ENCODE measurements around the gene NEURL1B. TPM values are rescaled to one million over a fixed set of nuclear protein-coding genes. Genes with fewer than 3 reads are reported as not detected.

NEURL1B gene
- total RNA-seq, 1 donor from 2014 or later = 9.8 TPM

DNA sequence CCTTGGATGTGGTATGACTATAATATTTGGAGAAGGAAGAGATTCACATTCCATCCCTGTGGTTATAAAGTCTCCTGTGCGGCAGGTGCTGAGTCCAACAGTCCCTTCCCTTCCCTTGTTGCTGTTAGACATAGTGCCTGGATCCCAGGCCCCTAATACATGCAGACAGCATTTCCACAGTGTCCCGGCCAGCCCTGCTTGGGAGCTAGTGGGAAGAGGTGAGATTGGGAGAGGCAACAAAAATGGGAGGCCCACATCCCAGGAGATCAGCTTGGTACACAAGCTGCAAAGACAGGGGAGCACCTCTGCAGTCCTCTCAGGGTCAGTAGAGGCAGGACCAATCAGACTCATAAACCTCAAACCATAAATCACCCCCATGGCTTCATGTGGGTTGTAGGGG, 3.3 kb upstream of the NEURL1B start:
- no peak for FAIRE-seq
- H3K4me1 ChIP-seq (ENCODE audit: insufficient read depth, low read length) = peaks cover 6% of the 10 kb centered on the region

DNA sequence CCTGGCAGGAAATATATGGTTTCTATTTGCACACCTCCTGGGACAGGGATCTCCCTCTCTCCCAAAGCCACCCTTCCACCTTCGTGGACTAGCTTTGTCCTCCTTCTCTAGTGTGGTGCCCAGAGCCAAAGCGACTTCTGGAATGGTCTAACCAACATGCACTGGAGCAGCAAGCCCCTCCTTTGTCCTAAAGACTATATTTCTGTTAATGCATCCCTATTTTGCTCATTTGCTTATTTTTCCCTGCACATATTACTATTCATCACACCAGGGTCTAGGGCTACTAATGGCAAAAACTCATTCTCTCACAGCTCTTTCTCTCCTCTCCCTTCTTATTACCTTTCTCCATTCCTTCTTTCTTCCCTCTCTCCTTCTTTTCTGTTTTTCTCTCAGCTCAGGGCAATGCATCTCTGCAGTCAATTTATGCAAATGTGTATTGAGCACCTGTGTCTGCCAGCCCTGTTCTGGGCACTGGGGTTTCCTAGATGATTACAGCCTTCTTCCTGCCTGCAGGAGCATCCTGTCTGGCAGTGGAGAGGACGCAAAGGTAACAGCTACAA, 2.8 kb upstream of the NEURL1B start:
- Histone ChIP-seq H3K36me3 (ENCODE audit: insufficient read depth, low read length) (no peaks in the 10 kb centered on the region), H3K27me3 (ENCODE audit: insufficient read depth, low read length) (peaks cover 6% of the 10 kb centered on the region), H3K9me3 (ENCODE audit: insufficient read depth, low read depth, low read length) (no peaks in the 10 kb centered on the region), H2AFZ (ENCODE audit: low read depth, low read length) (no peak overlapping the region), H3K4me1 (ENCODE audit: insufficient read depth, low read length) (peaks cover 6% of the 10 kb centered on the region), H3K4me3 (ENCODE audit: insufficient read depth, low read depth, low read length) (no peak overlapping the region), H3K79me2 (ENCODE audit: insufficient read depth, low read length) (no peaks in the 10 kb centered on the region), H3K27ac (ENCODE audit: low read depth, low read length) (no peak overlapping the region), H3K4me2 (ENCODE audit: low read length) (no peak overlapping the region), H4K20me1 (ENCODE audit: insufficient read depth, low read length) (no peaks in the 10 kb centered on the region), H3K9ac (ENCODE audit: low read length) (no peak overlapping the region)
- Mint-ChIP-seq H3K9me3 (ENCODE audit: unreplicated experiment) (no peaks in the 10 kb centered on the region), H3K36me3 (ENCODE audit: low read depth, unreplicated experiment) (no peaks in the 10 kb centered on the region), H3K27ac (ENCODE audit: unreplicated experiment) (no peak overlapping the region), H3K4me3 (ENCODE audit: unreplicated experiment) (no peak overlapping the region), H3K4me1 (ENCODE audit: low read depth, unreplicated experiment) (peaks cover 2% of the 10 kb centered on the region), H3K27me3 (ENCODE audit: low read depth, unreplicated experiment) (peaks cover 54% of the 10 kb centered on the region)
- FAIRE-seq = no peak
- no peak for TF ChIP-seq EZH2 (IDR thresholded peaks at IDR 0.05; ENCODE audit: insufficient read depth, low read length)
- TF ChIP-seq, protein P1, sequence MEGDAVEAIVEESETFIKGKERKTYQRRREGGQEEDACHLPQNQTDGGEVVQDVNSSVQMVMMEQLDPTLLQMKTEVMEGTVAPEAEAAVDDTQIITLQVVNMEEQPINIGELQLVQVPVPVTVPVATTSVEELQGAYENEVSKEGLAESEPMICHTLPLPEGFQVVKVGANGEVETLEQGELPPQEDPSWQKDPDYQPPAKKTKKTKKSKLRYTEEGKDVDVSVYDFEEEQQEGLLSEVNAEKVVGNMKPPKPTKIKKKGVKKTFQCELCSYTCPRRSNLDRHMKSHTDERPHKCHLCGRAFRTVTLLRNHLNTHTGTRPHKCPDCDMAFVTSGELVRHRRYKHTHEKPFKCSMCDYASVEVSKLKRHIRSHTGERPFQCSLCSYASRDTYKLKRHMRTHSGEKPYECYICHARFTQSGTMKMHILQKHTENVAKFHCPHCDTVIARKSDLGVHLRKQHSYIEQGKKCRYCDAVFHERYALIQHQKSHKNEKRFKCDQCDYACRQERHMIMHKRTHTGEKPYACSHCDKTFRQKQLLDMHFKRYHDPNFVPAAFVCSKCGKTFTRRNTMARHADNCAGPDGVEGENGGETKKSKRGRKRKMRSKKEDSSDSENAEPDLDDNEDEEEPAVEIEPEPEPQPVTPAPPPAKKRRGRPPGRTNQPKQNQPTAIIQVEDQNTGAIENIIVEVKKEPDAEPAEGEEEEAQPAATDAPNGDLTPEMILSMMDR (IDR thresholded peaks at IDR 0.05; ENCODE audit: insufficient read depth, low read depth, low read length) = no peak
- DNase-seq (ENCODE audit: low read depth) = no peak

More for the DNA sequence above, 3.3 kb upstream of the NEURL1B start:
- Histone ChIP-seq H3K79me2 (ENCODE audit: insufficient read depth, low read length) (no peaks in the 10 kb centered on the region), H3K9ac (ENCODE audit: low read length) (no peak overlapping the region), H3K27ac (ENCODE audit: low read depth, low read length) (no peak overlapping the region), H3K27me3 (ENCODE audit: insufficient read depth, low read length) (peaks cover 3% of the 10 kb centered on the region), H4K20me1 (ENCODE audit: insufficient read depth, low read length) (no peaks in the 10 kb centered on the region), H2AFZ (ENCODE audit: low read depth, low read length) (no peak overlapping the region), H3K9me3 (ENCODE audit: insufficient read depth, low read depth, low read length) (no peaks in the 10 kb centered on the region), H3K4me3 (ENCODE audit: insufficient read depth, low read depth, low read length) (no peak overlapping the region), H3K36me3 (ENCODE audit: insufficient read depth, low read length) (no peaks in the 10 kb centered on the region), H3K4me2 (ENCODE audit: low read length) (no peak overlapping the region)
- no peak for DNase-seq (ENCODE audit: low read depth)
- H3K9me3 Mint-ChIP-seq (ENCODE audit: unreplicated experiment) = no peaks in the 10 kb centered on the region
- no peaks in the 10 kb centered on the region for H3K36me3 Mint-ChIP-seq (ENCODE audit: low read depth, unreplicated experiment)
- TF ChIP-seq, protein P1 (IDR thresholded peaks at IDR 0.05; ENCODE audit: insufficient read depth, low read depth, low read length) = no peak
- no peak for TF ChIP-seq EZH2 (IDR thresholded peaks at IDR 0.05; ENCODE audit: insufficient read depth, low read length)
- no peak overlapping the region for H3K27ac Mint-ChIP-seq (ENCODE audit: unreplicated experiment)
- no peak overlapping the region for H3K4me3 Mint-ChIP-seq (ENCODE audit: unreplicated experiment)
- peaks cover 58% of the 10 kb centered on the region for H3K27me3 Mint-ChIP-seq (ENCODE audit: low read depth, unreplicated experiment)
- H3K4me1 Mint-ChIP-seq (ENCODE audit: low read depth, unreplicated experiment) = no peaks in the 10 kb centered on the region

DNA sequence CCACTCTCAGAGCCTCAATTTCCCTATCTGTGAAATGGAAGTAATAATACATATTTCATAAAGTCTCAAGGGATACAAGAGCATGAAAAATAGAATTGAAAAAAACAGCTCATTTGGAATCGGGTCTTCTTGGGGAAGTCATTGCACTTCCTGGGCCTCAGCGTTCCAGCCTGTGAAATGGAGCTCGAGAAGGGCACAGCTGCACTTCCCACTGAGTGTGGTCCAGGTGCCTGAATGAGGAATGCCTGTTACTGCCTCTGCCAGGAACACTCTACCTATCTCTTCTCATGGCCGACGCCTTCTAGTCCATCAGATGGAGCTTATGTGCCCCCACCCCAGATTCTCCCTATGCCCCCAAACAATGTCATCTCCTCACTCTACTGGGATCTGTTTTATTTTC, 924 bp upstream of the NEURL1B start:
- H3K9ac ChIP-seq (ENCODE audit: low read length) = no peak overlapping the region
- H3K27ac ChIP-seq (ENCODE audit: low read depth, low read length) = no peak overlapping the region

More for the DNA sequence above, 924 bp upstream of the NEURL1B start:
- Histone ChIP-seq H3K36me3 (ENCODE audit: insufficient read depth, low read length) (no peaks in the 10 kb centered on the region), H3K4me3 (ENCODE audit: insufficient read depth, low read depth, low read length) (no peak overlapping the region), H2AFZ (ENCODE audit: low read depth, low read length) (peak overlapping the region; percentile 75), H3K27me3 (ENCODE audit: insufficient read depth, low read length) (peaks cover 5% of the 10 kb centered on the region), H4K20me1 (ENCODE audit: insufficient read depth, low read length) (no peaks in the 10 kb centered on the region), H3K4me2 (ENCODE audit: low read length) (peak overlapping the region; percentile 89), H3K9me3 (ENCODE audit: insufficient read depth, low read depth, low read length) (no peaks in the 10 kb centered on the region), H3K79me2 (ENCODE audit: insufficient read depth, low read length) (no peaks in the 10 kb centered on the region), H3K4me1 (ENCODE audit: insufficient read depth, low read length) (peaks cover 6% of the 10 kb centered on the region)
- TF ChIP-seq, protein P1 (IDR thresholded peaks at IDR 0.05; ENCODE audit: insufficient read depth, low read depth, low read length) = no peak
- no peak for TF ChIP-seq EZH2 (IDR thresholded peaks at IDR 0.05; ENCODE audit: insufficient read depth, low read length)
- no peak overlapping the region for H3K27ac Mint-ChIP-seq (ENCODE audit: unreplicated experiment)
- no peak for FAIRE-seq
- H3K9me3 Mint-ChIP-seq (ENCODE audit: unreplicated experiment) = no peaks in the 10 kb centered on the region
- H3K36me3 Mint-ChIP-seq (ENCODE audit: low read depth, unreplicated experiment) = no peaks in the 10 kb centered on the region
- DNase-seq (ENCODE audit: low read depth) = no peak
- peak overlapping the region; percentile 80 for H3K4me3 Mint-ChIP-seq (ENCODE audit: unreplicated experiment)
- peaks cover 2% of the 10 kb centered on the region for H3K4me1 Mint-ChIP-seq (ENCODE audit: low read depth, unreplicated experiment)
- peaks cover 53% of the 10 kb centered on the region for H3K27me3 Mint-ChIP-seq (ENCODE audit: low read depth, unreplicated experiment)
